Choroid plexus epithelial cell (primary cell): ENCODE measurements around the gene CDH13.

Source experiments
- DNase-seq: peaks from one replicate; pipeline ENCODE4 v3.0.0-alpha.2; 2010; ENCODE audit warnings: low read depth
- H3K4me3 ChIP-seq: 2 replicates; pipeline ENCODE4 v1.5.1; 2011; ENCODE audit warnings: low read depth, mild to moderate bottlenecking, control low read depth, low read length, moderate library complexity
- TF ChIP-seq, protein P1 (sequence below): conservative IDR thresholded peaks from 2 replicates; pipeline ENCODE4 v1.5.1; 2011; ENCODE audit warnings: low read depth, mild to moderate bottlenecking, control low read depth, inconsistent platforms, low read length, moderate library complexity

Gene CDH13

DNA sequence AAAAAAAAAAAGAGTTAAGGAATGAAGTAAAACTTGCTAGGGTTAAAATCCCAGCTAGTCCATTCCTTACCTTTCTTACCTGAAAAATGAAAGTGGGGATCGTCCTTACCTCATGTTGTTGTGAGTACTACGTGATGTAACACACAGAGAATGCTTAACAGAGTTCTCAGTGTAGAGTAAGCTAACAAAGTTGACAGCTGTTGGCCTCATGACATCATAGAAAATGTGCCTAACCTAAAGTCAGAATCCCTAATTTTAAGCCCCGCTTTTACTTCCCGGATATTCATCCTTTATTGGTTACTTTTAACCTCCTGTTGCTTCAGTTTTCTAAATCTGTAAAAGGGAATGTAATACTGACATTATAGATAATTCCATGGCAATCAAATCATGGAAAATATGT is 675.2 kb downstream of the CDH13 start:
- TF ChIP-seq, protein P1, sequence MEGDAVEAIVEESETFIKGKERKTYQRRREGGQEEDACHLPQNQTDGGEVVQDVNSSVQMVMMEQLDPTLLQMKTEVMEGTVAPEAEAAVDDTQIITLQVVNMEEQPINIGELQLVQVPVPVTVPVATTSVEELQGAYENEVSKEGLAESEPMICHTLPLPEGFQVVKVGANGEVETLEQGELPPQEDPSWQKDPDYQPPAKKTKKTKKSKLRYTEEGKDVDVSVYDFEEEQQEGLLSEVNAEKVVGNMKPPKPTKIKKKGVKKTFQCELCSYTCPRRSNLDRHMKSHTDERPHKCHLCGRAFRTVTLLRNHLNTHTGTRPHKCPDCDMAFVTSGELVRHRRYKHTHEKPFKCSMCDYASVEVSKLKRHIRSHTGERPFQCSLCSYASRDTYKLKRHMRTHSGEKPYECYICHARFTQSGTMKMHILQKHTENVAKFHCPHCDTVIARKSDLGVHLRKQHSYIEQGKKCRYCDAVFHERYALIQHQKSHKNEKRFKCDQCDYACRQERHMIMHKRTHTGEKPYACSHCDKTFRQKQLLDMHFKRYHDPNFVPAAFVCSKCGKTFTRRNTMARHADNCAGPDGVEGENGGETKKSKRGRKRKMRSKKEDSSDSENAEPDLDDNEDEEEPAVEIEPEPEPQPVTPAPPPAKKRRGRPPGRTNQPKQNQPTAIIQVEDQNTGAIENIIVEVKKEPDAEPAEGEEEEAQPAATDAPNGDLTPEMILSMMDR: no peak
- DNase-seq: peak; percentile 21
- no peak overlapping the region for H3K4me3 ChIP-seq

DNA sequence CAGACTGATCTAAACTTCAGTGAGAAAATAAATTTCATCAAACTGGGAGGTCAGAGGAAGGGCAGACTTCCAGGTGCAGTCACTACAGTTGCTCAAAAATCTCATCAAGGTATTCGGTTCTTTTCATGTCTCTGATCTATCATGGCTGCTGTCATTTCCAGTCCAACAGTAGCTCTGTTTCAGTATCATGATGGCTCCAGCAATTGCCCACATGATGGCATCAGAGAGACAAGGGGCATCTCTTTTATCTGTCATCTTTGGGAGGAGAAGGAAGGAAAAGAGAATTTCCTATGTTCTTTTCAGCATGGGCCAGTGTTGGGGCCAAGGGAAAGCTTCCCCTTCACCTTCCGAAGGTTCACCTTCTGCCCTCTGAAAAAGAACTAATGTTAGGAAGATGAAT is 676.1 kb downstream of the CDH13 start:
- H3K4me3 ChIP-seq: no peak overlapping the region
- no peak for DNase-seq
- TF ChIP-seq, protein P1: no peak

DNA sequence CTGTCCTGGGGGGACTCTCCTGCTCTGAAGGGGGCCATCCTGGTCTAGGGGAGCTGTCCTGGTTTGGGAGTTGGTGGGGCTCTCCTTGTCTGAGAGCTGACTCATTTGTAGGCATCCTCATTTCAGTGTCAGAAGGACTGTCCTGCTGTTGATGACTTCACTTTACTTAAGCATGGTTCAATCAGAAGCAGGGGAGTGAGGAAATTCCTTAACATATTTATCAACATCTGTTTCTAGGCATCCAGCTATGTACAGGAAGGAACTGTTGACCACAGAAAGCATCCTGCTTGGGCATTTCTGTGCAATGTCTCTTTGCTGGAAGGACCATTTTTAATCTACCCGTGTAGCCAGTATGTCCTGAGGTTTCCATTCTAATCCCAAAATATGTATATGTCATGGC is 678.3 kb downstream of the CDH13 start:
- DNase-seq: peak; percentile 94
- TF ChIP-seq, protein P1: no peak
- H3K4me3 ChIP-seq: no peak overlapping the region

- H3K4me3 ChIP-seq: no peak overlapping the region
- DNase-seq: no peak
- TF ChIP-seq, protein P1: no peak
Measured at GRCh38 chr16:83306961-83307593, 680.3 kb downstream of the CDH13 start.

GRCh38 chr16:83307594-83307992 is 680.8 kb downstream of the CDH13 start:
- no peak overlapping the region for H3K4me3 ChIP-seq
- TF ChIP-seq, protein P1: no peak
- DNase-seq: no peak

DNA sequence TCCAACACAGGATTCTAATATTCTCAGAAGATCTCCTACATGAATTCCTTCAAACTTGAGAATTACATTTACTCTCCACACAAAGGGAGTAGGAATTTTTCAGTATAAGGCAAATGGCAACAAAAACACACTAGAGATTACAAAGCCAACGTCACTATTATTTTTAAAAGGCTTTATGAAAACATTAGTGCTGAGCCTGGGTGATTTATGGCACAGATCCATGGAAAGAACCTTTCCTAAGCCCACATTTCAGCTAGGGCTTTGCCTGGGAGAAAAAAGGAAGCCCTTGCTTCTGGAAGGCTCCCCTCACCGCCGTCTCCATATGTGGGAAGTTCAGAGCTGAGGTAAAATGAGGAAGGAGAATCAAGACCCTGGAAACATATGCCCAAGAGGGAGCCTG is 681.6 kb downstream of the CDH13 start:
- DNase-seq: no peak
- TF ChIP-seq, protein P1: no peak
- H3K4me3 ChIP-seq: no peak overlapping the region

DNA sequence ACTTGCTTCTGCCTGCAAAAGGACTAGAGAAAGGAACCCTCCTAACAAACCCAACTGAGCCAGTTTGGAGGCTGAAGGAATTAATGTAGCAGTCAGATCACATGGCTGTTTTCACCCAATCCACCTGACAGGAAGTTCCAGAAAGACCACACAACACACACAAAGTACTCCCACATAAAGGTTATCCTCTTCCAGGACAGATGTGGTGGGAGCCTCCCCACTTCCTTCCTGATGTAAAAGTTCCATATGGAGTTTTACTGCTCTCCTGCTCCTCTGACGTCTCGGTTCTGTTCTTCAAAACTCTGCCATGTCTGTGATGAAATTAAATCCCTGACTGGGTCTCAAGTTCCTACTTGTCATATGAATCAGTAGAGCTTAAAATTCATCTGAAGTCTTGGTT is 684.0 kb downstream of the CDH13 start:
- TF ChIP-seq, protein P1: no peak
- no peak for DNase-seq
- no peak overlapping the region for H3K4me3 ChIP-seq
